DND-41 (cell line): Measurements from ENCODE around the gene NDOR1.

Experiments
- ATAC-seq: fragments of 200-7000 bp; cut with Tn5 transposase; 3 replicates; pipeline ENCODE4 v1.9.1; 2021; ENCODE audit warnings: low read depth; ENCODE audit not compliant: insufficient read depth
- DNase-seq: peaks from one replicate; pipeline ENCODE4 v3.0.0-alpha.2; 2020
- H2AFZ ChIP-seq: 2 replicates; pipeline ENCODE4 v1.6.0; 2012; ENCODE audit warnings: low read depth, low read length
- H3K27ac ChIP-seq: 2 replicates; pipeline ENCODE4 v1.5.1; 2012; ENCODE audit warnings: low read length, inconsistent platforms
- H3K27me3 ChIP-seq: fragments of 200-600 bp; sonication (generic); 2 replicates; pipeline ENCODE4 v1.6.0; 2012; ENCODE audit warnings: low read length, mild to moderate bottlenecking, inconsistent platforms; ENCODE audit not compliant: insufficient read depth, poor library complexity
- H3K36me3 ChIP-seq: 2 replicates; pipeline ENCODE4 v1.5.1; 2012; ENCODE audit warnings: low read length, inconsistent platforms; ENCODE audit not compliant: insufficient read depth
- H3K4me1 ChIP-seq: 2 replicates; pipeline ENCODE4 v1.5.1; 2012; ENCODE audit warnings: mild to moderate bottlenecking, low read length; ENCODE audit not compliant: insufficient read depth
- H3K4me2 ChIP-seq: 2 replicates; pipeline ENCODE4 v1.6.0; 2012; ENCODE audit warnings: mild to moderate bottlenecking, moderate library complexity, low read length, inconsistent platforms; ENCODE audit not compliant: insufficient read depth
- H3K4me3 ChIP-seq, 2 experiments: fragments of 200-600 bp in 1 of 2; shearing (Covaris generic) in 1 of 2; 2 replicates each; pipeline ENCODE4 v1.5.1; 2012 to 2016; ENCODE audit warnings: inconsistent platforms in 2 of 2, low read length in 2 of 2, mild to moderate bottlenecking in 2 of 2, low read depth in 1 of 2, moderate library complexity in 1 of 2
- H3K79me2 ChIP-seq: 2 replicates; pipeline ENCODE4 v1.6.0; 2012; ENCODE audit warnings: low read length, inconsistent platforms; ENCODE audit not compliant: insufficient read depth
- H3K9ac ChIP-seq: 2 replicates; pipeline ENCODE4 v1.6.0; 2012; ENCODE audit warnings: low read depth, mild to moderate bottlenecking, inconsistent platforms, low read length, moderate library complexity
- H3K9me3 ChIP-seq: 2 replicates; pipeline ENCODE4 v1.5.1; 2012; ENCODE audit warnings: low read length, moderate library complexity, mild to moderate bottlenecking, inconsistent platforms; ENCODE audit not compliant: insufficient read depth, severe bottlenecking
- H4K20me1 ChIP-seq: 2 replicates; pipeline ENCODE4 v1.6.0; 2012; ENCODE audit warnings: low read length; ENCODE audit not compliant: insufficient read depth
- EZH2 ChIP-seq: IDR thresholded peaks from 3 replicates; pipeline ENCODE4 v1.6.1; 2012; ENCODE audit warnings: borderline replicate concordance, low read depth, mild to moderate bottlenecking, moderate library complexity, low read length, inconsistent platforms; ENCODE audit not compliant: severe bottlenecking
- TF ChIP-seq, protein P1 (sequence below): IDR thresholded peaks from 2 replicates; pipeline ENCODE4 v1.5.1; 2012; ENCODE audit warnings: borderline replicate concordance, low read length, moderate library complexity, mild to moderate bottlenecking; ENCODE audit not compliant: poor library complexity, severe bottlenecking; ENCODE audit errors: extremely low read depth

NDOR1 gene

DNA sequence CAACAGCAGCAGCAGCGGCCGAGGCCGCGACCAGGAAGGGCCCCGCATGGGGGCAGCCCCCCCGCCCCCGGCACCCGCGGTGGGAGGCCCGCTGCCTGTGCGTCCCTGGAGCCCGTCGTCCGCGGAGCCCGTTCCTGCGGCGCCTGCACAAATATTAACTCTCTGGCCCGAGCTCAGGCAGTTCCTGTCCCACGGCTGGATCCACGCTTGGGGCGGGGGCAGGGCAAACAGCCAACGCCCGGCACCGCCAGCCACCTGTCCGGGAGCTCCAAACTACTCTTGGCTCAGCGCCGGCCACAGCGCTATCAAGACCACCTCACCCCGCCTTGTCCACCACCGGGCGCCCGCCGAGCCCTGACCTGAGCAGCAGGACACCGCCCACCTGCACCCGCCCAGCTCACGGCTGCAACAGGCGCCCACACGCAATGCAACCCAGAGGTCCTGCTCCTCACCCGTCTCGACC lies 35.6 kb upstream of the NDOR1 start, which contains the start of gene LRRC26:
TSS of gene LRRC26 (minus strand) at position 156 of the 463 bp plus-strand sequence. CDS start at position 48, 108 bp downstream.
- Histone ChIP-seq H3K4me1 (no peaks in the 10 kb centered on the region), H3K36me3 (no peaks in the 10 kb centered on the region), H3K4me3 (no peak within 1 kb of the TSS), H3K9me3 (no peaks in the 10 kb centered on the region), H2AFZ (no peak within 1 kb of the TSS), H3K4me2 (no peak within 1 kb of the TSS), H3K79me2 (no peaks in the 10 kb centered on the region), H3K9ac (no peak within 1 kb of the TSS), H3K27me3 (peaks cover 28% of the 10 kb centered on the region), H4K20me1 (peaks cover 15% of the 10 kb centered on the region), H3K27ac (no peak within 1 kb of the TSS)
- ATAC-seq (no peak), DNase-seq (no peak)
- TF ChIP-seq, protein P1, sequence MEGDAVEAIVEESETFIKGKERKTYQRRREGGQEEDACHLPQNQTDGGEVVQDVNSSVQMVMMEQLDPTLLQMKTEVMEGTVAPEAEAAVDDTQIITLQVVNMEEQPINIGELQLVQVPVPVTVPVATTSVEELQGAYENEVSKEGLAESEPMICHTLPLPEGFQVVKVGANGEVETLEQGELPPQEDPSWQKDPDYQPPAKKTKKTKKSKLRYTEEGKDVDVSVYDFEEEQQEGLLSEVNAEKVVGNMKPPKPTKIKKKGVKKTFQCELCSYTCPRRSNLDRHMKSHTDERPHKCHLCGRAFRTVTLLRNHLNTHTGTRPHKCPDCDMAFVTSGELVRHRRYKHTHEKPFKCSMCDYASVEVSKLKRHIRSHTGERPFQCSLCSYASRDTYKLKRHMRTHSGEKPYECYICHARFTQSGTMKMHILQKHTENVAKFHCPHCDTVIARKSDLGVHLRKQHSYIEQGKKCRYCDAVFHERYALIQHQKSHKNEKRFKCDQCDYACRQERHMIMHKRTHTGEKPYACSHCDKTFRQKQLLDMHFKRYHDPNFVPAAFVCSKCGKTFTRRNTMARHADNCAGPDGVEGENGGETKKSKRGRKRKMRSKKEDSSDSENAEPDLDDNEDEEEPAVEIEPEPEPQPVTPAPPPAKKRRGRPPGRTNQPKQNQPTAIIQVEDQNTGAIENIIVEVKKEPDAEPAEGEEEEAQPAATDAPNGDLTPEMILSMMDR, result no peak
- TF ChIP-seq EZH2, result no peak

GRCh38 chr9:137170486-137171148 lies 34.9 kb upstream of the NDOR1 start:
- Histone ChIP-seq H3K9ac (no peak overlapping the region), H4K20me1 (peaks cover 22% of the 10 kb centered on the region), H3K79me2 (no peaks in the 10 kb centered on the region), H3K9me3 (no peaks in the 10 kb centered on the region), H3K4me1 (no peaks in the 10 kb centered on the region), H3K27ac (no peak overlapping the region), H2AFZ (no peak overlapping the region), H3K36me3 (no peaks in the 10 kb centered on the region), H3K4me2 (no peak overlapping the region), H3K27me3 (peaks cover 28% of the 10 kb centered on the region), H3K4me3 (no peak overlapping the region)
- ATAC-seq, result no peak
- TF ChIP-seq EZH2, result no peak
- TF ChIP-seq, protein P1, result no peak
- no peak for DNase-seq

GRCh38 chr9:137171149-137171900 lies 34.2 kb upstream of the NDOR1 start:
- H4K20me1 ChIP-seq, result peaks cover 28% of the 10 kb centered on the region
- H3K4me3 ChIP-seq, result no peak overlapping the region
- H3K79me2 ChIP-seq, result no peaks in the 10 kb centered on the region
- ATAC-seq (no peak), DNase-seq (no peak)
- H3K9ac ChIP-seq, result no peak overlapping the region
- no peak for TF ChIP-seq EZH2
- TF ChIP-seq, protein P1, result no peak
- H3K9me3 ChIP-seq, result no peaks in the 10 kb centered on the region
- no peak overlapping the region for H3K4me2 ChIP-seq
- no peaks in the 10 kb centered on the region for H3K4me1 ChIP-seq
- peaks cover 28% of the 10 kb centered on the region for H3K27me3 ChIP-seq
- H2AFZ ChIP-seq, result no peak overlapping the region
- no peaks in the 10 kb centered on the region for H3K36me3 ChIP-seq
- H3K27ac ChIP-seq, result no peak overlapping the region
